ENCODE results near the gene PINLYP. TPM values are rescaled to one million over a fixed set of nuclear protein-coding genes. Genes with fewer than 3 reads are reported as not detected.
A peak's percentile ranks its signal among the peaks of the same experiment; 100 is the strongest.

Gene PINLYP
- total and polyA plus RNA-seq, 2 of the 13 experiments (the other 11 are each of a cell fraction or from before 2014, with no cell fraction given) = 0.21 to 0.24 TPM

- WGBS (ENCODE audit: low lambda C conversion rate) = 100% methylated on average over 1 of the region's 1 CpG
- peaks cover 0 to 2% of the 10 kb centered on the region in 2 experiments; a peak in 1 of 5 replicates for H3K36me3 ChIP-seq (replicated peaks in 1 of 2; ENCODE audit: control insufficient read depth in 1 of 2, insufficient read depth in 2 of 2, low read length in 2 of 2)
- intact Hi-C loops (cut with micrococcal nuclease; ENCODE audit: unreplicated experiment) (no loop called here), in situ Hi-C loops (cut with HindIII; ENCODE audit: extremely low pct_ligation_motif_present, low pct_unique_long_range_greater_than_20kb) (no loop called here)
- ATAC-seq = no peak
- BruUV-seq (replicated peaks) = no TSS peak
- no peaks in the 10 kb centered on the region for H3K27me3 ChIP-seq (ENCODE audit: control insufficient read depth in 1 of 2, insufficient read depth in 2 of 2, low read length in 2 of 2)
- POLR2A ChIA-PET = interaction anchor here (1.0 kb wide), 1 partner anchor 27 kb away, joined by 3 read pairs; the partner anchor contains the start of genes IRGQ and ZNF576
- H3K4me3 ChIP-seq (replicated peaks in 1 of 3; ENCODE audit: insufficient read depth in 1 of 3, low read depth in 2 of 3, low read length in 3 of 3) = no peak overlapping the region
- peaks cover 11% of the 10 kb centered on the region for H3K79me2 ChIP-seq (ENCODE audit: insufficient read depth, low read length)
- TF ChIP-seq AGO2 (optimal IDR thresholded peaks at IDR 0.05; ENCODE audit: low read depth, low read length) (peak; percentile 48), ZNF674 (CRISPR knock-in tag; IDR thresholded peaks at IDR 0.05; ENCODE audit: low read depth) (no peak)
- no peak overlapping the region for H3K9ac ChIP-seq (ENCODE audit: insufficient read depth, low read depth, low read length)
- no peaks in the 10 kb centered on the region for H3K9me3 ChIP-seq (ENCODE audit: low read length)
- CTCF ChIA-PET (ENCODE audit: low intra/inter-chr PET ratio, low total read pairs) = no interaction called here
- DNase-seq (ENCODE audit: low spot score) = no peak
- FAIRE-seq = no peak
- no peak overlapping the region for H3K4me2 ChIP-seq (ENCODE audit: low read depth, low read length)
- no peaks in the 10 kb centered on the region for H4K20me1 ChIP-seq (ENCODE audit: insufficient read depth, low read length)
- peaks cover 24% of the 10 kb centered on the region for H3K4me1 ChIP-seq (ENCODE audit: insufficient read depth, low read length)
- no peak overlapping the region for H2AFZ ChIP-seq (ENCODE audit: low read length)
- H3K27ac ChIP-seq (ENCODE audit: extremely low read length, insufficient read depth, low read length) = no peak overlapping the region
Measured at GRCh38 chr19:43622956-43623355, 47.4 kb downstream of the PINLYP start.

- DNase-seq (ENCODE audit: low spot score) (no peak), FAIRE-seq (no peak), ATAC-seq (no peak)
- no peak overlapping the region for H3K4me3 ChIP-seq (replicated peaks in 1 of 3; ENCODE audit: insufficient read depth in 1 of 3, low read depth in 2 of 3, low read length in 3 of 3)
- H3K9me3 ChIP-seq (ENCODE audit: low read length) = no peaks in the 10 kb centered on the region
- no peak overlapping the region for H3K4me2 ChIP-seq (ENCODE audit: low read depth, low read length)
- H3K36me3 ChIP-seq (replicated peaks in 1 of 2; ENCODE audit: control insufficient read depth in 1 of 2, insufficient read depth in 2 of 2, low read length in 2 of 2) = peaks cover 0 to 2% of the 10 kb centered on the region in 2 experiments; a peak in 1 of 5 replicates
- H3K27ac ChIP-seq (ENCODE audit: extremely low read length, insufficient read depth, low read length) = no peak overlapping the region
- peaks cover 14% of the 10 kb centered on the region for H3K4me1 ChIP-seq (ENCODE audit: insufficient read depth, low read length)
- TF ChIP-seq AGO2 (optimal IDR thresholded peaks at IDR 0.05; ENCODE audit: low read depth, low read length) (peak; percentile 88), DMTF1 (CRISPR knock-in tag; IDR thresholded peaks at IDR 0.05) (no peak)
- no TSS peak for BruUV-seq (replicated peaks)
- no peak overlapping the region for H2AFZ ChIP-seq (ENCODE audit: low read length)
- H3K79me2 ChIP-seq (ENCODE audit: insufficient read depth, low read length) = peaks cover 3% of the 10 kb centered on the region
- POLR2A ChIA-PET = interaction anchor here (1.0 kb wide), 1 partner anchor 11 kb away, joined by 5 read pairs; no protein-coding TSS in a partner anchor
- 97% methylated on average over 35 of the region's 35 CpGs for WGBS (ENCODE audit: low lambda C conversion rate)
- CTCF ChIA-PET (ENCODE audit: low intra/inter-chr PET ratio, low total read pairs) = no interaction called here
- intact Hi-C loops (cut with micrococcal nuclease; ENCODE audit: unreplicated experiment) = no loop called here
- H4K20me1 ChIP-seq (ENCODE audit: insufficient read depth, low read length) = no peaks in the 10 kb centered on the region
- H3K27me3 ChIP-seq (ENCODE audit: control insufficient read depth in 1 of 2, insufficient read depth in 2 of 2, low read length in 2 of 2) = no peaks in the 10 kb centered on the region
- H3K9ac ChIP-seq (ENCODE audit: insufficient read depth, low read depth, low read length) = no peak overlapping the region
- in situ Hi-C loops (cut with HindIII; ENCODE audit: extremely low pct_ligation_motif_present, low pct_unique_long_range_greater_than_20kb) = no loop called here
Measured at GRCh38 chr19:43623889-43624670, 48.5 kb downstream of the PINLYP start.

Data from HepG2 (cell line).